ENCODE data around the gene CLCNKB.

The CLCNKB gene

DNA sequence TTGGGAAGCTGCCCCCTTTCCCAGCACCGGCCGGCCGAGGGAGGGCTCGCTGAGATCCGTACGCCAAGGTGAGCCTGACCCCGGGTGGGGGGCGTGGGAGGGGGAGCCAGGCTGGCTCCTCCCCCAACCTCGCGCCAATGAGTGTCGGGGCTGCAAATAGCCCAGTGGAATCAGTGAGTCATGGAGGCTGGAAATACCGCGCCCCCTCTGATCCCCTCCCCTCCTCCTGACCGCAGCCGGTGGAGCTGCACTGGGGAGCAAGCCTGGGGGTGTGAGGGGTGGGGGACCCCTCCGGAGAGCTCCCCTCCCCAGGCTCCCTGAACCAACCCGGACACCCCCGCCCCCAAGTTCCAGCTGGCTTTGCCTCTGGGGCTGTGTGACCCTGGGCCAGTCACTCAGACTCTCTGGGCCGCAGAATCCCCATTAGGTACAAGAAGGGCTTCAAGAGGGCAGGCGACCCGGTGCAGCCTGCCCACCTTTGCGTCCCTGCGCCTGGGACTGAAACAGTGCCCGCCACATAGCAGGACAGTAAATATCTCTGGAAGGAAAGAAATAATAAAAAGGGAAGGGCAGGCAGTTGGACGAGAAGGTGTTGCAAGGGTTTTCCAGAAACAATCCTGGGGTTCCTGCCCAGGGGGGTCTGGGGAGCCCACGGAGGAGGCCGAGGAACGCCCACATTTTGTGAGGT is 30.2 kb upstream of the CLCNKB start:
- in situ Hi-C loops (cut with HindIII; ENCODE audit: low pct_ligation_motif_present, low sequenced_read_pairs) = no loop called here
- DNase-seq = peak; percentile 52
- TF ChIP-seq, protein P1, sequence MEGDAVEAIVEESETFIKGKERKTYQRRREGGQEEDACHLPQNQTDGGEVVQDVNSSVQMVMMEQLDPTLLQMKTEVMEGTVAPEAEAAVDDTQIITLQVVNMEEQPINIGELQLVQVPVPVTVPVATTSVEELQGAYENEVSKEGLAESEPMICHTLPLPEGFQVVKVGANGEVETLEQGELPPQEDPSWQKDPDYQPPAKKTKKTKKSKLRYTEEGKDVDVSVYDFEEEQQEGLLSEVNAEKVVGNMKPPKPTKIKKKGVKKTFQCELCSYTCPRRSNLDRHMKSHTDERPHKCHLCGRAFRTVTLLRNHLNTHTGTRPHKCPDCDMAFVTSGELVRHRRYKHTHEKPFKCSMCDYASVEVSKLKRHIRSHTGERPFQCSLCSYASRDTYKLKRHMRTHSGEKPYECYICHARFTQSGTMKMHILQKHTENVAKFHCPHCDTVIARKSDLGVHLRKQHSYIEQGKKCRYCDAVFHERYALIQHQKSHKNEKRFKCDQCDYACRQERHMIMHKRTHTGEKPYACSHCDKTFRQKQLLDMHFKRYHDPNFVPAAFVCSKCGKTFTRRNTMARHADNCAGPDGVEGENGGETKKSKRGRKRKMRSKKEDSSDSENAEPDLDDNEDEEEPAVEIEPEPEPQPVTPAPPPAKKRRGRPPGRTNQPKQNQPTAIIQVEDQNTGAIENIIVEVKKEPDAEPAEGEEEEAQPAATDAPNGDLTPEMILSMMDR (IDR thresholded peaks at IDR 0.05; ENCODE audit: low read depth, low read length, missing control alignments) = no peak
- H3K36me3 ChIP-seq (replicated peaks) = no peaks in the 10 kb centered on the region
- H3K27me3 ChIP-seq (replicated peaks) = no peaks in the 10 kb centered on the region
- no peak overlapping the region for H3K27ac ChIP-seq
- peak overlapping the region; percentile 40 for H3K4me3 ChIP-seq (ENCODE audit: low read depth, low read length)

DNA sequence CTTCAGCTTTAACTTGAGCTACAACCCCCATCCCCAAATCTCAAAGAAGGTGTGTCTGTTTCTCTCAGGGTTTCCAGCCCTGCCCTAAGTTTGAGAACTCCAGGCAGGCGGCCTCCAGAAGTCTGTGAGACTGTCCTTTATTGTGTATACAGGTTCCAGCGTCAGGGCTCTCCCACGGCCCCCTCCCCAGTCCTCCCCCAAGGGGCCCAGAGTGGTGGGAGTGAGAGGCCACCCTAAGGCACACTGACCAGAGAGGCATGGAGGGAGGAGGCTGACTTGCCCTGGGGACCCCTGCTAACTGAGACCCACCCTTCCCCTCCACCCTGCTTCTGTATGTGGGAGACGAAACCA is 29.7 kb upstream of the CLCNKB start:
- Histone ChIP-seq H3K27ac (no peak overlapping the region), H3K4me3 (ENCODE audit: low read depth, low read length) (no peak overlapping the region), H3K27me3 (replicated peaks) (no peaks in the 10 kb centered on the region), H3K36me3 (replicated peaks) (no peaks in the 10 kb centered on the region)
- in situ Hi-C loops (cut with HindIII; ENCODE audit: low pct_ligation_motif_present, low sequenced_read_pairs) = no loop called here
- DNase-seq = no peak
- TF ChIP-seq, protein P1 (IDR thresholded peaks at IDR 0.05; ENCODE audit: low read depth, low read length, missing control alignments) = no peak

DNA sequence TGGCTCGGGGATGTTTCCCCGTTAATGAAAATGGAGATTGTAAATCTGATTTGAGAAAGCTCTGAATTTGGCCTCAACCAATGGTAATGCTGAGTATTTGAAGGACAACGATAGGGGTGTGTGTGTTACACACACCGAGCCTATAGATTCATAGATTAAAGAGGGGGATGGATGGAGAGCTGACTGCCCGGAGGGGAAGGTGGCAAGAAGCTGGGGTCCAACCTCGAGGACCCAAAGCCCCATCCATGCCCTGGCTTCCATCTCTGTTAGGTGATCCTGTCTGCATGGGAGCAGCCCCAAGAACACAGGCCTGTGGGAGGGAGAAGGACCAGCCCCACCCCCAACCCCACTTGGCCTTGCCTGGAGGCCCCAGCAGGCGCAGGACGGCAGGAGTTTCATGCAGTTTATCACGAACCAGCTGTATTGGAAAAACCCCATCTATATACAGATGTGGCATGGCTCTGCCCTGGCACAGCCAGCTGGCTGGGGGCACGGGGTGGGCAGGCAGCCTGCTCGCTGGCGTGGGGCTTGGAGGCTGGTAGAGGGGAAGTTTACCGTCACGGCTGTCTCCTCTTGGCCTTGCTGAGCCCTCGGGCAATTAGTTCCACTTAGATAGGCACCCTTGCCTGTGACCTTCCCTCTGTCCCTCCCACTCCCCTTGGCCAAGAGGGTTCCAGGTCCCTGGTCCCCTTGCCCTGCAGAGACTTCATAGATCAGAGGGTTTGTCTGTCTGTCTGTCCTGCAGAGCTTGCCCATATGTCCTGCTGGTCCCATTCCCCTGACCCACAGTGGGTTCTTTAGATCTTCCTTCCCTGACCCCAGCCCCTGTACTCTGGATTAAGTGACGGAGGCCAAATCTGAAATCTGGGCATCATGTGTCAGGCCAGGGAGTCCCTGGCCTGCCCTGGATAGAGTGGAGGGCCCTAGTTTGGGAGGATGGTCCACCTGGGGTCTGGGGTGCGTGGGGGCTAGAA is 28.8 kb upstream of the CLCNKB start:
- no peak for DNase-seq
- no peak overlapping the region for H3K27ac ChIP-seq

DNA sequence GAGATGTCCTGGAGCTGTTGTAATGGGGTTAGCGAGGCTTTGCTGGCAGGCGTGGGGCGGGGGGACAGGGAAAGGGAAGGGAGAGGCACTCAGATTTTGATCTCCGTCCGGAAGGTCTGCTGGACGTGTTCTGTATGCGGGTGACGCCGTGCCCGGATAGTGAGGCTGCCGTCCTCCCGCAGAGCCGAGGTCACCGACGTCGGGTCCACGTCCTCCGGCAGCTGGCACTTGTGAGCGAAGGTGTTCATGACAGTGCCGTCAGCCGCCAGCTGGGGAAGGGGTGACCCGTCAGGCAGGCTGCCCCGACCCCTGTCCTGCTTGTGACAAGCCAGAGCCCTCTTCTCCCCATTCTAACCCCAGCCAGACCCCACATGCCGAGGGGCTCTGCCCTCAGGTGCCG is 28.1 kb upstream of the CLCNKB start:
- no peak overlapping the region for H3K4me3 ChIP-seq (ENCODE audit: low read depth, low read length)
- no peaks in the 10 kb centered on the region for H3K27me3 ChIP-seq (replicated peaks)
- TF ChIP-seq, protein P1 (IDR thresholded peaks at IDR 0.05; ENCODE audit: low read depth, low read length, missing control alignments) = no peak
- H3K27ac ChIP-seq = no peak overlapping the region
- no peak for DNase-seq
- in situ Hi-C loops (cut with HindIII; ENCODE audit: low pct_ligation_motif_present, low sequenced_read_pairs) = no loop called here
- no peaks in the 10 kb centered on the region for H3K36me3 ChIP-seq (replicated peaks)

More for the DNA sequence above, 28.8 kb upstream of the CLCNKB start:
- no peak overlapping the region for H3K4me3 ChIP-seq (ENCODE audit: low read depth, low read length)
- TF ChIP-seq, protein P1 (IDR thresholded peaks at IDR 0.05; ENCODE audit: low read depth, low read length, missing control alignments) = no peak
- H3K36me3 ChIP-seq (replicated peaks) = no peaks in the 10 kb centered on the region
- in situ Hi-C loops (cut with HindIII; ENCODE audit: low pct_ligation_motif_present, low sequenced_read_pairs) = no loop called here
- H3K27me3 ChIP-seq (replicated peaks) = no peaks in the 10 kb centered on the region

DNA sequence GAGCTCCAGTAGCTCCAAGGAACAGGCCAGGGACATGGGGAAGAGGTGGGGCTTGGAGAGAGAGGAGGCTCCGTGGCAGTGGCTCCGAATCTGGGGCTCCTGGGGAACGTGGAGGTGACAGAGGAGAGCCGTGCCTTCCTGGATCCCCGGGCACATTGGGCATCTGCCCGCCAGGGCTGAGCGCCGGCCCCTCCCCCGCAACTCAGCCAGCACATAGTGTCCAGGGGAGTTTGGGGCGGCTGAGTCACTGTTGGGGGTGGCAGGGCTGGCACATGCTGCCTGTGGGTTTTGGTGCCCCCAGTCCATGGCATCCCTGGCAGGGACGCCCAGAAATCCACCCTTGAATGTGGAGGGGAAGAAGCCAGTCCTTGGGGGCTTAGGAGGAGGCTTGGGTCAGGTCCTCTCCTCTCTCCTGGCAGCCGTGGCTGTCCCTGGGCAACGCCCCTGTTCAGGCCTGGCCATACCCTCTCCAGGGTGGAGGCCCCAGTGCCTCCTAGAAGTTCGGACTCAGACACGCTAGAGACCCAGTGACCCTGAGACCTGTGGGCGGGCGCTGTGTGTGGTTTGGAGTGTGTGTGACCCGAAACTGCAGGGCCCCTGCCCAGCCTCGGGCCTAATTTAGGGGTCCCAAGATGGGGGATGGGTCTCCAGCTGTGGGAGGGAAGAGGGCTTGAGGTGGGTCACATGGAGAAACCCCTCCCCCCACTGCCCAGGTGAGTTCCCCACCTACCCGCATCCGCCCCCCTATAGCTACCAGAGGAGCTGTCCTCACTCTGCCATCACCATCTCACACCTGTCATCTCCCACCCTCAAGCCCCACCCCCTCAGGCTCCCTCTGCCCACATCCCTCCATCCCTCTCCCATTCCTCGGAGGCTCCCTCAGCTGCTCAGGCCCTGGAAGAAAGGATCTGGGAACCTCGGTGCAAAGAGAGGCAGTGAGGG is 27.4 kb upstream of the CLCNKB start:
- Histone ChIP-seq H3K36me3 (replicated peaks) (no peaks in the 10 kb centered on the region), H3K27me3 (replicated peaks) (no peaks in the 10 kb centered on the region), H3K4me3 (ENCODE audit: low read depth, low read length) (no peak overlapping the region), H3K27ac (no peak overlapping the region)
- TF ChIP-seq, protein P1 (IDR thresholded peaks at IDR 0.05; ENCODE audit: low read depth, low read length, missing control alignments) = no peak
- DNase-seq = no peak
- in situ Hi-C loops (cut with HindIII; ENCODE audit: low pct_ligation_motif_present, low sequenced_read_pairs) = no loop called here
